Hepatic stellate cell (primary cell): ENCODE measurements around the gene UNG.
"Not testable (repeated sequence)": the region's sequence is repeated elsewhere in the genome, so short reads cannot be mapped to it uniquely, and the experiment has no call there.

Experiments used
- DNase-seq: peaks from one replicate; pipeline ENCODE4 v3.0.0; 2011; ENCODE audit warnings: low spot score

UNG gene

GRCh38 chr12:109124878-109125648 lies 27.7 kb downstream of the UNG start:
- DNase-seq = no peak

- no peak for DNase-seq
Measured at GRCh38 chr12:109125791-109126190, 28.4 kb downstream of the UNG start.

- DNase-seq = no peak
Measured at GRCh38 chr12:109126784-109127183, 29.4 kb downstream of the UNG start.

GRCh38 chr12:109127533-109128242 lies 30.3 kb downstream of the UNG start:
- no peak for DNase-seq

- no peak for DNase-seq
Measured at GRCh38 chr12:109130297-109131153, 33.1 kb downstream of the UNG start.

- DNase-seq = peak; percentile 29
Measured at GRCh38 chr12:109131154-109132050, 34.0 kb downstream of the UNG start.

- DNase-seq = peak; percentile 35
Measured at GRCh38 chr12:109134186-109134917, 37.0 kb downstream of the UNG start.

- DNase-seq = no peak
Measured at GRCh38 chr12:109137055-109137454, 39.7 kb downstream of the UNG start.

GRCh38 chr12:109139360-109139759 lies 42.0 kb downstream of the UNG start:
- DNase-seq = no peak

- DNase-seq = no peak
Measured at GRCh38 chr12:109139791-109140190, 42.4 kb downstream of the UNG start.

- no peak for DNase-seq
Measured at GRCh38 chr12:109140560-109140959, 43.2 kb downstream of the UNG start.

- DNase-seq = no peak
Measured at GRCh38 chr12:109144224-109144623, 46.8 kb downstream of the UNG start.

- not testable (repeated sequence) for DNase-seq
Measured at GRCh38 chr12:109147126-109147525, 49.7 kb downstream of the UNG start.

GRCh38 chr12:109147954-109148353 lies 50.6 kb downstream of the UNG start:
- DNase-seq = no peak

- no peak for DNase-seq
Measured at GRCh38 chr12:109150124-109150640, 52.8 kb downstream of the UNG start.

- no peak for DNase-seq
Measured at GRCh38 chr12:109151457-109151856, 54.1 kb downstream of the UNG start.

- no peak for DNase-seq
Measured at GRCh38 chr12:109153821-109154441, 56.5 kb downstream of the UNG start.

- DNase-seq = peak; percentile 85
Measured at GRCh38 chr12:109154451-109155438, 57.3 kb downstream of the UNG start.

- no peak for DNase-seq
Measured at GRCh38 chr12:109156036-109156435, 58.6 kb downstream of the UNG start.
